SW480 (cell line): ENCODE measurements around the gene RPGRIP1L.
A peak's percentile ranks its signal among the peaks of the same experiment; 100 is the strongest.

ENCODE experiments used
- DNase-seq: peaks from one replicate; pipeline ENCODE4 v3.0.0-alpha.2; 2016; ENCODE audit warnings: low spot score

Gene RPGRIP1L

DNA sequence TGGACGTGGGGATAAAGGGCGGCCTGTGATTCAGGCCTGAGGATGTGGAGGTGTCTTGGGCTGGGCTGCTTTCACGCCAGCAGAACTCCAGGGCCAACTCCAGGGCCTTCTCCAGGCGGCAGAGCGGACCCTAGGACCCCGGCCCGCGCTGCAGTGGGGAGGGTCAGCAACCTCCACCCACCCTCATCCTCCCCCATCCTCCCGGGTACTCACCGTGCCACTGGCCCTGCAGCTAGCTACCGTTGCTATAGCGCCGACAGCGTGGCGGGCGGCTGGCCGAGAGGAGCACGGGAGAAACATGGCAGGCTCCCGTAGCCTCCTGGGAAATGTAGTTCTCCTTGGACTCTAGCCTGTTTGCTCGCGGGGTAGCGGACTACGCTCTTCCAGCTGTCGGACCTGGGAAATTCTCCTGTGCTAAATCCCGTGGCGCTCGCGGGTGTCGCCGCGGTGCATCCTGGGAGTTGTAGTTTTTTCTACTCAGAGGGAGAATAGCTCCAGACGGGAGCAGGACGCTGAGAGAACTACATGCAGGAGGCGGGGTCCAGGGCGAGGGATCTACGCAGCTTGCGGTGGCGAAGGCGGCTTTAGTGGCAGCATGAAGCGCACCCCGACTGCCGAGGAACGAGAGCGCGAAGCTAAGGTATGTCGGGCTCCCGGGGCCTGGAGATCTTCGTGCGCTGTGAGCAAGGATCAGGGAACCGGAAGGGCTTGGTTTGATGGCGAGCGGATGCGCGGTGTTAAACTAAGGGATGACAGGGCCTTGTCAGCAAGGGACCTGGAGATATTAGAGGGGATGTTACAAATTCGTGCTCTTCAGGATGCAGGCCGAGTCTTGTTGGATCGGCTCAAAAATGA is at the start of gene RPGRIP1L, which contains the start of gene FTO:
TSS of gene RPGRIP1L (minus strand) at position 270 of the 855 bp plus-strand sequence. CDS start 3,136 bp downstream, outside the sequence.
TSS of gene FTO (plus strand) at position 567 of the 855 bp plus-strand sequence.
- DNase-seq = peak; percentile 98

DNA sequence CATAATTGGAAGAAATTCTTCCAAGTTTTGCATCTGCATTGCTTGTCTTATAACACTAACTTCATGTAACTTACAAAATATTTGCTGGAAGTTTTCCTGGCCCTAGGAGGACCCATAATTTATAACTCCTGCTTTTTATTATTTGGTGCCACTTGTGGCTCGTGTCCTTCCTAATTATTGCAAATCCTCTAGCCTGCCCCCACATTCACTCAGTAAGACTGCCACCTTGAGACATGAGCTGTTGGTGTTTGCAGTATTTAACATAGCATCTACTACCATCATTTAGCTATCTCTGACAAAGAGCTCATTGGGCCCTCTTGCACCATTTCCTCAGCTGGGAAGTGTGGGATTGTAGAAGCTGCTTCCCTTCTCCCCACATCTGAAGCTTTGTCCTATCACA is 49.8 kb upstream of the RPGRIP1L start:
- DNase-seq = no peak

DNA sequence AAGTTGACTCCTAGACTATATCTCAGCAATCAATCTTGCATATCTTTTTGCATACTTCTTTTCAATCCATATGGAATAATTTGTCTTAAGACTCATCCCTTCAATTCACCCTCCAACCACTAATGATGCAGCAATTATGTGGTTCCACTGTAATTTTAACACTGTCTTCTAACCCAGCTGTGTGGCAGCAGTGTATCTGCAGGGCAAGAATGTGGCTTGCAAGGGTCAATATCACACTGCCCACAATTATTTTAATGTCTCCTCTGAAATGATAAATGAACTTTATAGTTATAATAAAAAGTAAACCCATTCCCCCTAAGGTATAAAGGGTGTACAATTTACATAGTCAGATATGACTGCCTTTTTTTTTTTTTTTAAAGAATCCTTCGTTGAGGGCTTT is 48.9 kb upstream of the RPGRIP1L start:
- DNase-seq = no peak

DNA sequence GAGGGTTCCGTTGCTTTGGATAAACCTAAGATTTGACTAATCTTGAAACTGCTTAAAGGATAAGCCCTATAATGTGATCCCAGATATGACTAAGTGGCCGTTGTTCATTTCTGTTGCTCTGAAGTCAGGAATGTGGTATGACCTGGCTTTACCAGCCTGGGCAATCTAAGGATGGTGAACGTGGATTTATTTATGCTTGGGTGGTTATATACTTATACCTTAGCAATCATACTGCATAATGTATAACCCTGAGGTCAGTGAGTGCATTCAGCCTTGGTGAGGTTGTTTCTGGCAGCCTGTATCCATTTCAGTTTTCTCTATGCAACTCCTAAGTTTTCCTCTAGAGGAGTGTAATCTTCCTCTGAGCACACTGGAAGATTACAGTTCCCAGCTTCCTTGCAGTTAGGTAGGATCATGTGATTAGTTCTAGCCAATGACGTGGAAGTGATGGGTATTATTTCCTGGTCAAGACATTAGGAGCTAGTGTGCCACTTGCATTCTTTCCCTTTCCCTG is 42.2 kb upstream of the RPGRIP1L start:
- no peak for DNase-seq

DNA sequence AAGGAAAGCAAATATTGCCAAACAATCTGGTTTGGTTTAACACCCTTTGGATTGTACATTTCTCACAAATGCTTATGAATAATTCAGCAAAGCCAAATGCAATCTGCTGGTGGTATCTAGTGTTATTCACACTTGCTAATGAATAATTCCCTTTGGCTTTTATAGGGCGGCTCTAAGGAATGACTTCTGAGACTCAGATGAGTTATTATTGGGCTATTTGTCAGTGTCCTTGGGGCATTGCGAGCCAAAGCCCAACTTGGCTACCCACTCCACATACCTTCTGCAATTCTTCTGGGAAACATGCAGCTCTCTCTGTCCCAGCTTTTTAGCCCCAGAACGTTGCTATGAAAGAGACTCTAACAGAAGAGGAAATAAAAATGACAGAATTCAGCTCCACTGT is 41.4 kb upstream of the RPGRIP1L start:
- no peak for DNase-seq

DNA sequence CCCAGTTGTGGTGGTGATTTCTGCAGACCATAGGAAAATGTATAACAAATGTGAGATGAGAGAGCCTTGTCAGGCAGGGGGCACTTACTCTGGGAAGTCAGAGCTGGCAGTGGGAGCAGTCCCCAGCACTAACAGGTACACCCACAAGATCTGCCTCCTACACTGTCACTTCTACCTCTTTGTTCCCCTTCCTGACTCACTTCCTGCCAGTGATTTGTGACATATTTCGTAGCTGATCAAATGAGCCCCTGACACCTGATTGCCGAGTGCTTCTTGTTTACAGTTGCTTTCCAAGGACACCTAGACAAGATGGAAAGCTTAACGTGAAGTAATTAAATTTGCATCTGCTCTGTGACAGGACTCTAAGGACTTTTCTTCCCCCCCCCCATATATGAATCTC is 40.8 kb upstream of the RPGRIP1L start:
- peak; percentile 62 for DNase-seq

DNA sequence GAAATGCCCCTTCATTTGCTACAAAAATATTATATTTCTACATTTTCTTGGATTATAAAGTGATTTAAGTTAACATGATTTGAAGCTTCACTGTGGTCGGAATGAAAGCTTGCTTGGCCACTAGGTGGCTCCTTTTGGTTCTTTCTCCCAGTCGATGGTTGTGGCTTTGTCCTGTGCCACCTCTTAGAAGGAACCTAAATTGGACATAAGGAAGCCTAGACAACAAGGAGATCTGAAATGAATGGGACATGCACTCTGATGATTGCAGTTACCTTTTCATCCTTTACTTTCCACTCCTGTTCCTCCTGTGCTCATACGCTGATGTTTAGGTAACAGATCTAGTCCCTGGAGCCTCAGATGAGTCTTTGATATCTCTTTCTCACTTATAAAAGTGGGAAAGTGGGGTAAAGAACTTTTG is 39.5 kb upstream of the RPGRIP1L start:
- peak; percentile 32 for DNase-seq

DNA sequence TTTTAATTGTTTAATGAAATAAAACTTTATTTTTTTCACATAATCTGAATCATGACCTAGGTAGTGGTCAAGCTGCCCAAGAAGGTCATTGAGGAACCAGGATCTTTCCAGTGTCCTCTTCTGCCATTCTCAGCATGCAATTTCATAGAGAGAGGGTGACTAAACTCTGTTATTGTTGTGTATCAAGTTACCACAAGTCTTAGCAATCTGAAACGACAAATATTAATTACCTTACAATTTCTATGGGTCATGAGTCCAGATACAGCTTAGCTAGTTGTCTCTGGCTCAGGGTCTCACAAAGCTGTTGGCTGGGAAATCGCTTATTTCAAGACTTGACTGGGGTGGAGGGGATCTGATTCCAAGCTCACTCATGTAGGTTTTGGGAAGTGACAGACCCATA is 37.9 kb upstream of the RPGRIP1L start:
- no peak for DNase-seq

DNA sequence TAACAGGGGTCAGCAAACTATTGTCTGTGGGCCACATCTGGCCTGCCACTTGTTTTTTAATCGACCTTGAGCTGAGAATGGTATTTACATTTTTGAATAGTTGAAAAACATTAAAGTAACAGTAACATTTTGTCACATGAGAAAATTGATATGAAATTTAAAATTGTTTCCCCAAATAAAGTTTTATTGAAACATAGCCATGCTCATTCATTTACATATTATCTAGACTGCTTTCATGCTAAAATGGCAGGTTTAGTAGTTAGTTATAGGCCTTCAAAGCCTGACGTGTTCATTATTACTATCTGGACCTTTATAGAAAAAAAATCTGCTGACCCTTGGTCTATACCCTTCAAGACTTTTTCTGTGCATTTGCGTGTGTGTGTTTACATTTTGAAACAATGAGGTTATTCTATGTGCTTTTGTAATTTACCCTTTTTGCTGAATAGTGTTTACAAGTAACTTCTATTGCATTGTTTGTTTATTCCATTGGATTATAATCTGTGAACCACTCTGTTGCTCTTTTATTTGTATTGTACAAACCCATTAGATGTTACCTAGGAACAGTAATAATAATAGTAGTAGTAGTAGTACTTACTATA is 37.4 kb upstream of the RPGRIP1L start:
- no peak for DNase-seq

DNA sequence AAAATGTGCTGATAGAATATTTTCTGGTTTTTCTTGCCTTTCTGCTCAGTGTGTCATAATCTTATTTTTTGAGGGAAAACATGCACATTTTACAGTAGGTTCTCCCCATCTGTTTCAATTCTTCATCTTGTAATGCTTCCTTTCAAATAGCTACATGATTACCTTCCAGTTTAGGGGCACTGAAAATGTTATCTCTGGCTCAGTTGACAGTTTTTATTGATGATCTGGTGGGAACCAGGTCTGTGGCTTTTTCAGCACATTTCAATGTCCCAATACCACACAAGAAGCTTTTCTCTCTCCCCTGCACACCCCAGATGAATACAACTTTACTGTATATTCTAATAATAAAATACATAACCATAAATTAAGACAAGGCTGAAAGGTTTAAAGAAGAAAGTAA is 36.8 kb upstream of the RPGRIP1L start:
- no peak for DNase-seq

DNA sequence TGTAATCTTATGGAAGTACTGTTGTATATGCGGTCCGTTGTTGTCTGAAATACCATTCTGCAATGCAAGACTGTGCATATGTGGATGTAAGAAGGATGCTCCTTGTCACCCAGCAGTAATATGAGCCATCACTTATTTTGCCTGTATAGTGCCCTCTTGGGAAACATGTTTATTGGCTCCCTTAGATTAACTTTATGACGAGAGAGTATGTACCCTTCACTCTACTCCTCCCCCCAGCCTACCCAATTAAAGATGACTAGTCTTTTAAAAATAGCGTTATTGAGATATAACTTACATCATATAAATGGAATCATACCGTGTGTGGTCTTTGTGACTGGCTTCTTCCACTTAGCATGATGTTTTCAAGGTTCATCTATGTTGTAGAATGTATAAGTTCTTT is 33.9 kb upstream of the RPGRIP1L start:
- DNase-seq = no peak

DNA sequence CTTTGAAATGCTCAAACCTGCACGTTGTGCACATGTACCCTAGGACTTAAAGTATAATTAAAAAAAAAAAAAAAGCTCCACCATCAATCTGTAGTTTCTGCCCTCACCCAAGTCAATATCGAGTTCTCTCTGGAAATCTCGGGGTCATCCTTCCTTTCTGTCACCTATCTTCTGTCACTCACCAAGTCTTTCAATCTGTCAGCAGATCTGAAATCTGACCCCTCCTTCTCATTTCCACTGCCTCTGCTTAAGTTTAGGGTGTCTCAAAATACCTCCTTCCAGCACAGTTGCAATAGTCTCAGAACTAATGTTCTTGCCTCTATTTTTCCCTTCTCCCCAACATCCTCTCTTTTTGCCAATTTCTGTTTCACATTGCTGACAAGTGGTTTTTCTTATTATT is 32.6 kb upstream of the RPGRIP1L start:
- no peak for DNase-seq

DNA sequence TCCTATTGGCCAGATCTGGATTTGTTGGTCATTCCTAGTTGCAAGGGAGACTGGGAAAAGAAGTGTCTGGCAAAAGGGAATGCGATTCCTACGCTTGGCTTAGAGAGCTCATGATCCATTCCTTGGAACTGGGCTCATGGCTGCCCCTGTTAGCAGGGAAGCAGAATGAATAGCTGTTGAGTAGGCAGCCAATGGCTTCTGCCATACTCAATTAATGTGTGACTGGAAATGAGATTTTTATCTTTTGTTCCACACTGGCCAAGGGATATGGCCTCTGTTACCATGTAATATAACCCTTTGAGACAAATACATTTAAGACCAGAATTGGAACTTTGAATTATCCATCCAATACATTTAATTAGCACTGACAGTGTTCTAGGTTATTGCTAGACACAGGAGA is 31.2 kb upstream of the RPGRIP1L start:
- no peak for DNase-seq

DNA sequence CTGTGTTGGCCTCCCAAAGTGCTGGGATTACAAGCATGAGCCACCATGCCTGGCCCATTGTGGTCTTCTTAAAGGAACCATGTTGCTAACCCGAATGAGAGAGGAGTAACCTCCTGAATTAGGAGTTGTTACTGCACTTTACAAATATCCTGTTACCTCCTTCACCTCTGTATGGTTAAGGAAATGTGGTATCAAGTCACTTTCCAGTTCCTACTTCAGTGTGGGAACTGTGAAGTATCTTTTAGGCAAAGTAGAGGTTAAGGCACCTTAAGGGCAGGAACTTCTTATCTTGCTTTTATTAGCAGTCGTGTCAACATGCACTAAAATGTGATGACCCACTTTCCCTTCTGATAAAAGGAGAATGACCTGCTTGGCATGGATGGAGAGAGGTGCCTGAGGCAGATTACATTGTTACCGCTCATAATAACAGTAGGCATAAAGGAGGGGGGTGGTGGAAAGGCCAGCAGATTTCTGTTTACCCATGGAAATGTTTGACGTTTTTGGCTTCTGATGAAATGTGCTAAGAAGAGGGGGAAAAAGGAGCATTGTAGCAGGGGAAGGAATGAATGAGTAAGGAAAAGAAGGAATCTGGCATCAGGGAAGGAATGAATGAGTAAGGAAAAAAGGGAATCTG is 28.8 kb upstream of the RPGRIP1L start:
- no peak for DNase-seq

DNA sequence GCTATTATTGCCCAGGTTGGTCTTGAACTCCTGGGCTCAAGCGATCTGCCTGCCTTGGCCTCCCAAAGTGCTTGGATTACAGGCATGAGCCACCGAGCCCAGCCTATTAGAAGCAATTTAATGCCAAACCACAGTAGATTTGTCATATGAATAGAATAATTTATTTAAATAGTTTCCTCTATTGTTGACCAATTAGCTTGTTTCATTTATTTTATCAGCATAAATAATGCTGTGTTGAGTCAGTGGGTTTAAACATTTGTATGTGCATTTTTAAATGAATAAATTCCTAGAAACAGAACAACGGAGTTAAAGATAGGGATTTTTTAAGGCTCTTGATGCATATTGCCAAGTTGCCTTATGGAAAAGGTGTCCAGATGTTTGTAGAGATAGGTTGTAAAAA is 27.0 kb upstream of the RPGRIP1L start:
- DNase-seq = no peak

DNA sequence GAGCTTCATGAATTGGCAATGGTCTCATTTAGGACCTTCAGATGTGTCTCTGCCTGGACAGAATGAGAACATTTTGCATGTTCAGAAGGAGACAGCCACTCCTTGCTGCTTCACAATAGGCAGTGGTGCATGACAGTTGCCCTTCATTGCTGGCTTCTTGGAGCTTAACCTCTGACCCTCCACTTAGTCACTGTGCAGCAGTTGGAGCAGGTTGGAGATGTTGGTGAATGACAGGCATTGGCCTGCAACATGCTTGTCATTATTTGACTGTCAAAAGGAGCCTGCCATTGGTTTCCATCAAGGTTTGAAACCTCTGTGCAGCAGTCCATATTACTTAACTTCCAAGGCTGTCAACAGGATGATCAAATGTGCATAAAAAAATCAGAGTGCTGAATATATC is 23.0 kb upstream of the RPGRIP1L start:
- DNase-seq = no peak

DNA sequence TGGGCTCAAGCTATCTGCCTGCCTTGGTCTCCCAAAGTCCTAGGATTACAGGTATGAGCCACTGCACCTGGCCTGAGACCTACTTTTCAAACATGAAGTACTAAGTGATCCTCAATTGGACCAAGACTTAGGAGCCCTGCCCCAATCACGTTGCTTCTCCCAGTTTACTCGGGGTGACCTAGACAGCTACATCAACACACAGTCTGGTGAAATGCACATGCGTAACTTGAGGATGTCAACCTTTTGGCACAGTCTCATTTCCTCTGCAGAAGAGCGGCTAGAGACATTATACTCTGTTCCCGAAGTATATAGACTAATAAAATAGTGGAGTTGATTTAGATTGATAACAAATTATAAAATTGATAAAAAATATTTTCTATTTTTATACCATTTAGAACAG is 17.4 kb upstream of the RPGRIP1L start:
- DNase-seq = no peak

DNA sequence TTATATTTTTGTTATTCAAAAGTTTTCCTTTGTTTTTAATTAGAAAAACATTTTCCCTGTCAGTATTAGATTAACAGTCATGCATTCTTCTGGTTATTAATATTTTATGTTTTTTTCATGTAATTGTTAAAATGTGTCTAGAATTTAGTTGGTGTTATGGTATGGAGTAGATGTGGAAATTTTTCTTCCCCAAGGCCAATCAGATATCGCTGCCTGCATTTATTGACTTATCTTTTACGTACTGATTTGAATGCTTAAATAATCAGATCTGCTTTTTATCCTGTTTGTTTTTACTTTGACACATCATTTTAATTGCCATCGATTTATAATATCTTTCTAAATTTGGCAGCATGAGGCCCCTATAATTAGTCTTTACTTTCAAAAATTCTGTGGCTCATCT is 13.9 kb upstream of the RPGRIP1L start:
- no peak for DNase-seq

DNA sequence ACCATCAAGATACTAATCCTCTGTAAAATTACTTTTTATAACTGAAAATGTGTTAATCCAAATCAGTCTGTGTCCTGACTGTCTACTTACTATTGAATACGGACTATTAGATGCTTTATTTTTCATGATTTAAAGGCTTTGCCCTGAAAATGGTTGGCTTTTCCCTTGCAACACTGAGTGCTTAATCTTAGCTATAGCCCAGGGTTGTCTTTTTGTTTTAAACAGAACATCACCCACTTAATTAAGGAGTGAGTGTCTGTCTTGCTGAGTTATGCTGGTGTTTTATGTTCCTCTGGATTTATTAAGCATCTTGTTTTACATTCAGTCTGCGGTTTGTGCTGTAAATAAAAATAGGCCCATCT is 11.3 kb upstream of the RPGRIP1L start:
- DNase-seq = no peak

DNA sequence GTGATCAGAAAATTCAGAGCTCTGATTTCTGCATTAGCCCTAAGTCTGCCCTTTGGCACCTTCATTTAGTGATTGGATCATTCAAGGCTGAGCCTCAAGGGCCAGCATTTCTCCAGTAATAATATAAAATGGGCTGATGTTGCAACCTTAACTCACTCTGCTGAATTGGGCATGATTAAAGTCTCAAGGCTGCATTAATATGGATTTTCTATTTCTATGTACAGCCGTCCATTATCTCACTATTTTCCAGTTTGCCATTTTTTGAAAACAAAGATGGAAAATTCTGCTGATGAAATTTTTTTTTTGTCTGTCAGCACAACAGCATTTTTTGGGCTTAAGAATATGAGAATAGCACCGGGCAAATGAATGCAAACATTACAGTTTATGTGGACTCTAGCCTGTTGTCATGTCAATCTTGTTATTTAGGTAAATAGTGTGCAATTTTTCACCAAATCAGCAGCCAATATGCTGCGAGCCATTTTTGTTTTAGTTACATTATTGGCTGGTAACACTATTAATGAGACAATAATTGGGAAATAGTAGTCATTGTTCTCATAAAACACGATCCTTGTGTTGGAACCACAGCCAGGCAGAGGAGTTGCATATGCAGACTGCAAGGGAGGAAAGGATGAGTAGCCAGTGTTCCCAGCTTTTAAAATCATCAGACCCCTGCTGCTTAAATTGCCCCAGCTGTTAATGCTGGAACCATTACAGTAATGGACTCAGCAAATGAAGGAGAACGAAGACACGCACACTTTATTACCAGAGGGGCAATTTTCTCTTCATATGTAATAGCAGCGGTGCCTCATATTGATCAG is 10.8 kb upstream of the RPGRIP1L start:
- DNase-seq = no peak

DNA sequence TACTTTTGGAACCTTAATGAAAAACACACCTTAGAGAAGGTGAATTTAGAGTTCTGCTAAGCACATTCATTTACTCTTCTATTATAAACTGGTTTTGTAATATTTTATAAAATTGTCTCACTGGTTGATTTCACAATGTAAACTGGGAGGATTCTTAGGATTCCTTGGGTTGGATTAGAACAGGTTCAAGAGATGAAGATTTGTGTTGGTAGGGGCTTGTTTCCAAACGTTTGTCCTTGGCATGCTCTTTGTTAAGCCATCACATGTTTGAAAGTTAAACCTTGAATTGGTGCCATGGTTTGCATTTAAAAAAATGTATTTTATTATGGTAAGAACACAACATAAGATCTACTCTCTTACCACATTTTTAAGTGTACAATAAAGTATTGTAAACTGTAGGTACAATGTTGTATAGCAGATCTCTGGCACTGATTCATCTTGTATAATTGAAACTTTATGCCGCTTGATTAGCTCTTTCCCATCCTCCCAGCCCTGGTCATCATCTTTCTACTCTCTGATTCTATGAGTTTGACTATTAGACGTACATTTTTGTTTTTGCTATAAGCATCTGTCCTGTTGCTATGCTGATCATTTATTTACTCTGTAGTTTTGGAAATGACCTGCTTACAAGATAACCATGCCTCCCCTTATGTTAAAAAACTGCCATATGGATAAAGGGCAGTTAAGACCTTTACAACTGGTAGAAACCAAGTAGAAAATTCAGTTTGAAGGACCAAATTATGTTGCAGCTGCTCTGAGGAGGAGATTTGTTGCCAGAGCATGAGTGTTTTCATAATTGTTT is 9.9 kb upstream of the RPGRIP1L start:
- DNase-seq = no peak
